ENCODE results near the gene UBC. TPM values are rescaled to one million over a fixed set of nuclear protein-coding genes. Genes with fewer than 3 reads are reported as not detected.
A peak's percentile ranks its signal among the peaks of the same experiment; 100 is the strongest.

UBC gene
- total and polyA plus RNA-seq, 9 of the 15 experiments (the other 6 are each of a cell fraction or from before 2014, with no cell fraction given), result 533 to 1,153 (median 813) TPM

DNA sequence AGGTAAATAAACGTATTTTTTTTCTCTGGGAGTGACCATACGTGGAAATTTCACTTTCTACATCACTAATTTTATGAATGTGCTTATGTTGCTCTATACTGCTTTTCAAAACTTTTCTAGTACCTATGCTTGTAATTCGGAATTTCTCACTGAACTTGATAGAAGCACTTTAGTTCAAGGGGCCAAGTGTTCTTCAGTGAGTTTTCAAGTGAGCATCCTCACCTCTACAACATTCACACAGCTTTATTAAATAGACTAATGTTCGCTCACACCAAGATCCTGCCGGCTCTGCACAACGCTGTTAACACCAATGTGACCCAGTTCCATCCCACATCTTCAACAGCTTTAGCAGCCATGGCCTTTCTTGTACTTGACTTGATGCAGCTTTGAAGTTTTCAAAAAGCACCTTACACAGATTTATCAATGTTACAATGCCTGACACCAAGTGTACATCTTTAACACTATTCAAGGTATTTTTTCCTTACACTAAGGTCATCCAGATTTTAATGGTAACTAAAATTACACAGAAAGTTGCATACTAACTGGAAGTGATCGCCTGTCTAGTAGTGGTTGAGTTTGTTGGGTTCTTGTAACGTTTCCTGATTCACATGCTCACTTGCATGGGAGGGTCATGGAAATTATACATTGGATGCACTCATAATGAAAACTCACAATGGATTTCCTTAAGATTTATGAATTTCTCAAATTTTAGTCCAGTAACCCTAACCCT is 4.5 kb downstream of the UBC start (continued):
- TF ChIP-seq, protein P1, sequence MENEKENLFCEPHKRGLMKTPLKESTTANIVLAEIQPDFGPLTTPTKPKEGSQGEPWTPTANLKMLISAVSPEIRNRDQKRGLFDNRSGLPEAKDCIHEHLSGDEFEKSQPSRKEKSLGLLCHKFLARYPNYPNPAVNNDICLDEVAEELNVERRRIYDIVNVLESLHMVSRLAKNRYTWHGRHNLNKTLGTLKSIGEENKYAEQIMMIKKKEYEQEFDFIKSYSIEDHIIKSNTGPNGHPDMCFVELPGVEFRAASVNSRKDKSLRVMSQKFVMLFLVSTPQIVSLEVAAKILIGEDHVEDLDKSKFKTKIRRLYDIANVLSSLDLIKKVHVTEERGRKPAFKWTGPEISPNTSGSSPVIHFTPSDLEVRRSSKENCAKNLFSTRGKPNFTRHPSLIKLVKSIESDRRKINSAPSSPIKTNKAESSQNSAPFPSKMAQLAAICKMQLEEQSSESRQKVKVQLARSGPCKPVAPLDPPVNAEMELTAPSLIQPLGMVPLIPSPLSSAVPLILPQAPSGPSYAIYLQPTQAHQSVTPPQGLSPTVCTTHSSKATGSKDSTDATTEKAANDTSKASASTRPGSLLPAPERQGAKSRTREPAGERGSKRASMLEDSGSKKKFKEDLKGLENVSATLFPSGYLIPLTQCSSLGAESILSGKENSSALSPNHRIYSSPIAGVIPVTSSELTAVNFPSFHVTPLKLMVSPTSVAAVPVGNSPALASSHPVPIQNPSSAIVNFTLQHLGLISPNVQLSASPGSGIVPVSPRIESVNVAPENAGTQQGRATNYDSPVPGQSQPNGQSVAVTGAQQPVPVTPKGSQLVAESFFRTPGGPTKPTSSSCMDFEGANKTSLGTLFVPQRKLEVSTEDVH (IDR thresholded peaks at IDR 0.05; ENCODE audit: low read depth, partially characterized antibody), result peak; percentile 3
- TF ChIP-seq, protein P2, sequence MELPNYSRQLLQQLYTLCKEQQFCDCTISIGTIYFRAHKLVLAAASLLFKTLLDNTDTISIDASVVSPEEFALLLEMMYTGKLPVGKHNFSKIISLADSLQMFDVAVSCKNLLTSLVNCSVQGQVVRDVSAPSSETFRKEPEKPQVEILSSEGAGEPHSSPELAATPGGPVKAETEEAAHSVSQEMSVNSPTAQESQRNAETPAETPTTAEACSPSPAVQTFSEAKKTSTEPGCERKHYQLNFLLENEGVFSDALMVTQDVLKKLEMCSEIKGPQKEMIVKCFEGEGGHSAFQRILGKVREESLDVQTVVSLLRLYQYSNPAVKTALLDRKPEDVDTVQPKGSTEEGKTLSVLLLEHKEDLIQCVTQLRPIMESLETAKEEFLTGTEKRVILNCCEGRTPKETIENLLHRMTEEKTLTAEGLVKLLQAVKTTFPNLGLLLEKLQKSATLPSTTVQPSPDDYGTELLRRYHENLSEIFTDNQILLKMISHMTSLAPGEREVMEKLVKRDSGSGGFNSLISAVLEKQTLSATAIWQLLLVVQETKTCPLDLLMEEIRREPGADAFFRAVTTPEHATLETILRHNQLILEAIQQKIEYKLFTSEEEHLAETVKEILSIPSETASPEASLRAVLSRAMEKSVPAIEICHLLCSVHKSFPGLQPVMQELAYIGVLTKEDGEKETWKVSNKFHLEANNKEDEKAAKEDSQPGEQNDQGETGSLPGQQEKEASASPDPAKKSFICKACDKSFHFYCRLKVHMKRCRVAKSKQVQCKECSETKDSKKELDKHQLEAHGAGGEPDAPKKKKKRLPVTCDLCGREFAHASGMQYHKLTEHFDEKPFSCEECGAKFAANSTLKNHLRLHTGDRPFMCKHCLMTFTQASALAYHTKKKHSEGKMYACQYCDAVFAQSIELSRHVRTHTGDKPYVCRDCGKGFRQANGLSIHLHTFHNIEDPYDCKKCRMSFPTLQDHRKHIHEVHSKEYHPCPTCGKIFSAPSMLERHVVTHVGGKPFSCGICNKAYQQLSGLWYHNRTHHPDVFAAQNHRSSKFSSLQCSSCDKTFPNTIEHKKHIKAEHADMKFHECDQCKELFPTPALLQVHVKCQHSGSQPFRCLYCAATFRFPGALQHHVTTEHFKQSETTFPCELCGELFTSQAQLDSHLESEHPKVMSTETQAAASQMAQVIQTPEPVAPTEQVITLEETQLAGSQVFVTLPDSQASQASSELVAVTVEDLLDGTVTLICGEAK (IDR thresholded peaks at IDR 0.05), result peak; percentile 89
- TF ChIP-seq, protein P2 (CRISPR knock-in tag; IDR thresholded peaks at IDR 0.05), result peak; percentile 68; the same call in 1 of the 2 replicates
- TF ChIP-seq KLF10 (CRISPR knock-in tag; IDR thresholded peaks at IDR 0.05) (no peak), KLF6 (CRISPR knock-in tag; IDR thresholded peaks at IDR 0.05; ENCODE audit: borderline replicate concordance) (no peak), ZNF77 (CRISPR knock-in tag; IDR thresholded peaks at IDR 0.05) (peak; percentile 13; the same call in 1 of the 2 replicates), SP1 (CRISPR knock-in tag; IDR thresholded peaks at IDR 0.05) (0 out of 2 replicates have a peak, but pooled peaks have one; percentile 1)
- TF ChIP-seq, protein P3, sequence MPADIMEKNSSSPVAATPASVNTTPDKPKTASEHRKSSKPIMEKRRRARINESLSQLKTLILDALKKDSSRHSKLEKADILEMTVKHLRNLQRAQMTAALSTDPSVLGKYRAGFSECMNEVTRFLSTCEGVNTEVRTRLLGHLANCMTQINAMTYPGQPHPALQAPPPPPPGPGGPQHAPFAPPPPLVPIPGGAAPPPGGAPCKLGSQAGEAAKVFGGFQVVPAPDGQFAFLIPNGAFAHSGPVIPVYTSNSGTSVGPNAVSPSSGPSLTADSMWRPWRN (IDR thresholded peaks at IDR 0.05; ENCODE audit: low read depth), result no peak
- TF ChIP-seq, protein P4, sequence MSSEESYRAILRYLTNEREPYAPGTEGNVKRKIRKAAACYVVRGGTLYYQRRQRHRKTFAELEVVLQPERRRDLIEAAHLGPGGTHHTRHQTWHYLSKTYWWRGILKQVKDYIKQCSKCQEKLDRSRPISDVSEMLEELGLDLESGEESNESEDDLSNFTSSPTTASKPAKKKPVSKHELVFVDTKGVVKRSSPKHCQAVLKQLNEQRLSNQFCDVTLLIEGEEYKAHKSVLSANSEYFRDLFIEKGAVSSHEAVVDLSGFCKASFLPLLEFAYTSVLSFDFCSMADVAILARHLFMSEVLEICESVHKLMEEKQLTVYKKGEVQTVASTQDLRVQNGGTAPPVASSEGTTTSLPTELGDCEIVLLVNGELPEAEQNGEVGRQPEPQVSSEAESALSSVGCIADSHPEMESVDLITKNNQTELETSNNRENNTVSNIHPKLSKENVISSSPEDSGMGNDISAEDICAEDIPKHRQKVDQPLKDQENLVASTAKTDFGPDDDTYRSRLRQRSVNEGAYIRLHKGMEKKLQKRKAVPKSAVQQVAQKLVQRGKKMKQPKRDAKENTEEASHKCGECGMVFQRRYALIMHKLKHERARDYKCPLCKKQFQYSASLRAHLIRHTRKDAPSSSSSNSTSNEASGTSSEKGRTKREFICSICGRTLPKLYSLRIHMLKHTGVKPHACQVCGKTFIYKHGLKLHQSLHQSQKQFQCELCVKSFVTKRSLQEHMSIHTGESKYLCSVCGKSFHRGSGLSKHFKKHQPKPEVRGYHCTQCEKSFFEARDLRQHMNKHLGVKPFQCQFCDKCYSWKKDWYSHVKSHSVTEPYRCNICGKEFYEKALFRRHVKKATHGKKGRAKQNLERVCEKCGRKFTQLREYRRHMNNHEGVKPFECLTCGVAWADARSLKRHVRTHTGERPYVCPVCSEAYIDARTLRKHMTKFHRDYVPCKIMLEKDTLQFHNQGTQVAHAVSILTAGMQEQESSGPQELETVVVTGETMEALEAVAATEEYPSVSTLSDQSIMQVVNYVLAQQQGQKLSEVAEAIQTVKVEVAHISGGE (CRISPR knock-in tag; IDR thresholded peaks at IDR 0.05), result 0 out of 6 replicates have a peak, but pooled peaks of 1 of the 3 experiments have one; percentile 27

Measured in K562 (cell line).